Neural crest cell (in vitro differentiated cells): ENCODE measurements around the gene PGD. TPM values are rescaled to one million over a fixed set of nuclear protein-coding genes. Genes with fewer than 3 reads are reported as not detected.

ENCODE experiments used
- DNase-seq: peaks from one replicate; pipeline ENCODE4 v3.0.0; 2021; ENCODE audit warnings: low read depth, mixed read lengths, low spot score
- H3K27ac Mint-ChIP-seq: one replicate; pipeline ENCODE4 v1.8.0; 2021; ENCODE audit warnings: mild to moderate bottlenecking, mixed read lengths; ENCODE audit not compliant: unreplicated experiment
- H3K27me3 Mint-ChIP-seq: 2 replicates; pipeline ENCODE4 v1.8.0; 2021; ENCODE audit warnings: low read depth, mild to moderate bottlenecking, mixed read lengths
- H3K36me3 Mint-ChIP-seq: 2 replicates; pipeline ENCODE4 v1.8.0; 2021; ENCODE audit warnings: low read depth, mild to moderate bottlenecking, mixed read lengths
- H3K4me1 Mint-ChIP-seq: 2 replicates; pipeline ENCODE4 v1.8.0; 2021; ENCODE audit warnings: mixed read lengths
- H3K4me3 Mint-ChIP-seq: one replicate; pipeline ENCODE4 v1.8.0; 2021; ENCODE audit warnings: mild to moderate bottlenecking, mixed read lengths
- H3K9me3 Mint-ChIP-seq: 2 replicates; pipeline ENCODE4 v1.8.0; 2021; ENCODE audit warnings: mixed read lengths
- total RNA-seq: library from RNA; stranded (reverse); gene quantifications from 2 replicates; pipeline ENCODE4 v1.2.1, GENCODE V29; 2021
- TF ChIP-seq, protein P1 (sequence below): fragments of 200-600 bp; sonication (generic); conservative IDR thresholded peaks from 2 replicates; pipeline ENCODE4 v1.5.0; 2021; ENCODE audit warnings: antibody characterized with exemption, mild to moderate bottlenecking

The PGD gene
- total RNA-seq, 1 donor from 2014 or later, result 496 TPM

DNA sequence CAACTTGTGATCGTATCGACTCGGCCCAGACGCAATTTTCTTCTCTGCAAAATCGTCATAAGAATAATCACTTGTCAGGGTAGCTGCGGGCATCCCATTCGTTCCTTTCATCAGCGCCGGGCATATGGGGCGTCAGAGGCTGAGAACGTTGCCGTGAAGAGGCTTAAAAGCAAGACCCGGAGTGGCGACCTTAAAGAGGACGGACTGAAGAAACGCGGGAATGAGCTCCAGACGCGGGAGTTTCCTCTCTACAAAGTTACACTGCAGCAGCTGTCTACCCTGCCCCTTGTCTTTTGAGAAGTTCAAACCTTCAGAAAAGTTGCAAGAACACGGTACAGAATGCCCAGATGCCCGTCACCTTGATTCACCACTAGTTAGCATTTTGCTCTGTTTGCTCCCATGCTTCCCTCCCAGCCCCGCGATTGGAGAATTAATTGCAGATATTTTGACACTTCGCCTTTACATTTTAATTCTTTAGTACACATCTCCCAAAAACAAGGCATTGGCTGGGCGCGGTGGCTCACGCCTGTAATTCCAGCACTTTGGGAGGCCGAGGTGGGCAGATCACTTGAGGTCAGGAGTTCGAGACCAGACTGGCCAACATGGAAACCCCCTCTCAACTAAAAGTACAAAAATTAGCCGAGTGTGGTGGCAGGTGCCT lies 32.3 kb downstream of the PGD start:
- Mint-ChIP-seq H3K4me1 (peaks cover 36% of the 10 kb centered on the region), H3K4me3 (peak overlapping the region; percentile 94), H3K27ac (peak overlapping the region; percentile 79), H3K27me3 (no peaks in the 10 kb centered on the region), H3K36me3 (peaks cover 4% of the 10 kb centered on the region), H3K9me3 (no peaks in the 10 kb centered on the region)
- DNase-seq, result no peak
- TF ChIP-seq, protein P1, sequence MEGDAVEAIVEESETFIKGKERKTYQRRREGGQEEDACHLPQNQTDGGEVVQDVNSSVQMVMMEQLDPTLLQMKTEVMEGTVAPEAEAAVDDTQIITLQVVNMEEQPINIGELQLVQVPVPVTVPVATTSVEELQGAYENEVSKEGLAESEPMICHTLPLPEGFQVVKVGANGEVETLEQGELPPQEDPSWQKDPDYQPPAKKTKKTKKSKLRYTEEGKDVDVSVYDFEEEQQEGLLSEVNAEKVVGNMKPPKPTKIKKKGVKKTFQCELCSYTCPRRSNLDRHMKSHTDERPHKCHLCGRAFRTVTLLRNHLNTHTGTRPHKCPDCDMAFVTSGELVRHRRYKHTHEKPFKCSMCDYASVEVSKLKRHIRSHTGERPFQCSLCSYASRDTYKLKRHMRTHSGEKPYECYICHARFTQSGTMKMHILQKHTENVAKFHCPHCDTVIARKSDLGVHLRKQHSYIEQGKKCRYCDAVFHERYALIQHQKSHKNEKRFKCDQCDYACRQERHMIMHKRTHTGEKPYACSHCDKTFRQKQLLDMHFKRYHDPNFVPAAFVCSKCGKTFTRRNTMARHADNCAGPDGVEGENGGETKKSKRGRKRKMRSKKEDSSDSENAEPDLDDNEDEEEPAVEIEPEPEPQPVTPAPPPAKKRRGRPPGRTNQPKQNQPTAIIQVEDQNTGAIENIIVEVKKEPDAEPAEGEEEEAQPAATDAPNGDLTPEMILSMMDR, result no peak

DNA sequence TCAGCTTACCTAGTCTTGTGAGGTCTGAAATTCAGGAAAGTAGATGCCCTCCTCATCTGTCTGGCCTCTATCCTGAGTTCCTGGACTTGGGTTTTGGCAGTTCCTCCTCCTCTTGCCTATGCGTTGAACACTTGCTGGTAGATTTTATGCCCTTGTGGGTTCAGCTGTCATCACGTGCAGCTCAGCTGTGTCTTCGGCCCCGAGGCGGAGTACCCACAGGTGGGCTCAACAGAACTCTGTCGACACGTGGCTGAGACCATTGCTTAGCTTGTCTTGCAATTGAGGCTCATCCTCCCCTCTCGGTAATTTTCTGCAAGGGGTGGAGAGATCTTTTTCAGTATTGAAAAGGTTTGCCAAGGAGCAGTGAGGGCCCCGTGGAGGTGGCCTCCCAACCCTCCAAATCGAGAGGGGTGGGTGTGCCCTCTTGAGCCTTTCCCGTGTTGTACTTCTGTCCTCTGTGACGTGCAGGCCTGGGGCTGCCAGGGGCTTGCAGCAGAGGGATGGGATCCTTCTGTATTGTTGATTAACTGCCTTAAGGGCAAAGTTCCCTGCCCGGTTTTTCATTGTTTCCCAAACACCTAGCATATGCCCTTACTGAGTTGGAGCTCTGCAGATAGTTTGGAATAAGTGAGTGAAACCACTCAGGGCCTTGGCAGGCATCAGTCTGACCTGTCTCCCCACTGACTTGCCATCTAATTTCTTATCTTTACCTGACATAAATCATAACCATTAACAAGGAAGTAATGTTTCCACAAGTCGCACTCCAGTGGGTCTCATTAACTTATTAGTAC lies 34.2 kb downstream of the PGD start:
- Mint-ChIP-seq H3K27ac (no peak overlapping the region), H3K9me3 (no peaks in the 10 kb centered on the region), H3K4me1 (peaks cover 37% of the 10 kb centered on the region), H3K4me3 (peak overlapping the region; percentile 70), H3K27me3 (no peaks in the 10 kb centered on the region), H3K36me3 (peaks cover 4% of the 10 kb centered on the region)
- DNase-seq, result no peak
- TF ChIP-seq, protein P1, result no peak

DNA sequence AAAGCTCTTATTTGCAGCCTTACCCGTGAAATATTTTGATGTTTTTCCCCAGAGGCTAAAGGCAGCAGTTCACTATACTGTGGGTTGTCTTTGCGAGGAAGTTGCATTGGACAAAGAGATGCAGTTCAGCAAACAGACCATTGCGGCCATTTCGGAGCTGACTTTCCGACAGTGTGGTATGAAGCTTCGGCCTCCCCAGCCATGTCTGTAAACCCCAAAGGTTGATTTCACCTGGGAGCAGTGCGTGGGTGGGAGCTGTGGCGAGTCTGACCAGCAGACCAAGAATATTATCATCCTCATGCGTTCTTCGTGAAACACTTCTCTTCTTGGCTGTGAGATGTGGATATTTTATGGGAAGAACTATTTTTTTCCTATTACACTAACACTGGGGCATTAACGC lies 34.9 kb downstream of the PGD start:
- H3K9me3 Mint-ChIP-seq, result no peaks in the 10 kb centered on the region
- TF ChIP-seq, protein P1, result no peak

DNA sequence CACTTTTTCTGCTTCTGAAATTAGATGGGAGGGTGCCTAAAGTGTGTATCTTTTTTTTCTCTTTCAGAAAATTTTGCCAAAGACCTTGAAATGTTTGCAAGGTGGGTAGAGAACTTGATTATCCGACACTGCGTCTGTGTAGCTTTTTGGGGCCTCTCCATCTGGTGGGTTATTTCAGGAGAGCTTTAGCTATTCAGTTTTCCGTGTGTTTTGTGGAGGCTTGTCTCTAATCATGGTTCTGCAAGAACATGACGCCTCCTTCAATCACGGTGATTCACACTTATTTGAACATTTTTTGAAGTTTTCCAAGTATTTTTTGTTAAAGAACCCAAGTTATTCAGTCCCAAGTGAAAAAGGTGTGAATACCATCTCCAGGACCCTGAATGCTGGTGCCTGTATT lies 35.7 kb downstream of the PGD start:
- peaks cover 4% of the 10 kb centered on the region for H3K36me3 Mint-ChIP-seq
- H3K27ac Mint-ChIP-seq, result no peak overlapping the region
- H3K27me3 Mint-ChIP-seq, result no peaks in the 10 kb centered on the region
- no peaks in the 10 kb centered on the region for H3K9me3 Mint-ChIP-seq
- DNase-seq, result no peak
- peaks cover 36% of the 10 kb centered on the region for H3K4me1 Mint-ChIP-seq
- TF ChIP-seq, protein P1, result no peak
- no peak overlapping the region for H3K4me3 Mint-ChIP-seq

More for the DNA sequence above, 34.9 kb downstream of the PGD start:
- Mint-ChIP-seq H3K27me3 (no peaks in the 10 kb centered on the region), H3K4me3 (peak overlapping the region; percentile 70), H3K4me1 (peaks cover 36% of the 10 kb centered on the region), H3K36me3 (peaks cover 4% of the 10 kb centered on the region), H3K27ac (no peak overlapping the region)
- DNase-seq, result no peak

DNA sequence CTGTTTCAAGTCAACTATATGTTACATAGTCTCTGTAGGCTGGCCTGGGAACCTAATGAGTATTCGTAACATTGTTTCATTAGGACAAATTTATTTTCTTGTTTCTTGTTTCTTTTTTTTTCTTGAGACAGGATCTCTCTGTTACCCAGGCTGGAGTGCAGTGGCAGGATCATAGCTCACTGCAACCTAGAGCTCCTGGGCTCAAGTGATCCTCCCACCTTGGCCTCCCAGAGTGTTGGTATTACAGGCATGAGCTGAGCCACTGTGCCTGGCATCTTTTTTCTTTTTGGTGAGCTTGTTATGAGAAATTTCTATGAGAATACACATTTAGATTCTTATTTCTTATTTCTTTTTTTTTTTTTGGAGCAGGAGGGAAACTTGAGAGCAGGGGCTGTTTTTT lies 38.2 kb downstream of the PGD start:
- Mint-ChIP-seq H3K36me3 (no peaks in the 10 kb centered on the region), H3K27ac (peak overlapping the region; percentile 78)
- TF ChIP-seq, protein P1, result no peak

More for the DNA sequence above, 38.2 kb downstream of the PGD start:
- no peaks in the 10 kb centered on the region for H3K27me3 Mint-ChIP-seq
- no peak for DNase-seq
- no peaks in the 10 kb centered on the region for H3K9me3 Mint-ChIP-seq
- H3K4me3 Mint-ChIP-seq, result peak overlapping the region; percentile 4
- H3K4me1 Mint-ChIP-seq, result peaks cover 21% of the 10 kb centered on the region
